Psoas muscle (tissue), 8 donors: ENCODE measurements around the gene STK32A. TPM values are rescaled to one million over a fixed set of nuclear protein-coding genes. Genes with fewer than 3 reads are reported as not detected.
A peak's percentile ranks its signal among the peaks of the same experiment; 100 is the strongest.

ENCODE experiments used
- ATAC-seq, 4 donors: fragments of 200-7000 bp; cut with Tn5 transposase; one replicate each; pipeline ENCODE4 v1.9.1; 2020; ENCODE audit warnings: moderate library complexity in 3 of 4, mild to moderate bottlenecking in 2 of 4
- DNase-seq, 2 donors: peaks; one replicate each; pipeline ENCODE4 v3.0.0-alpha.2; 2020
- H3K27ac ChIP-seq: fragments of 200-600 bp; one replicate; pipeline ENCODE4 v1.8.0; 2022
- H3K27me3 ChIP-seq, 3 donors: fragments of 200-600 bp in 1 of 3; one replicate each; pipeline versions ENCODE4 v1.6.1 to v1.8.0; 2013 to 2022; ENCODE audit warnings: low read length in 2 of 3, mild to moderate bottlenecking in 2 of 3, moderate library complexity in 1 of 3; ENCODE audit not compliant: insufficient read depth in 3 of 3
- H3K36me3 ChIP-seq, 2 donors: fragments of 200-600 bp in 1 of 2; one replicate each; pipeline versions ENCODE4 v1.6.1 to v1.8.0; 2013 to 2022; ENCODE audit warnings: low read depth in 1 of 2, mild to moderate bottlenecking in 1 of 2, moderate library complexity in 1 of 2; ENCODE audit not compliant: insufficient read depth in 1 of 2
- H3K4me1 ChIP-seq: fragments of 200-600 bp; one replicate; pipeline ENCODE4 v1.8.0; 2022
- H3K4me3 ChIP-seq: fragments of 200-600 bp; one replicate; pipeline ENCODE4 v1.8.0; 2022; ENCODE audit warnings: mild to moderate bottlenecking
- H3K9me3 ChIP-seq: fragments of 200-600 bp; one replicate; pipeline ENCODE4 v1.8.0; 2022
- WGBS, 3 donors: extraction: QIAGEN DNeasy Blood & Tissue Kit; methylation state at CpG; one replicate each; pipeline versions ENCODE4 v1.1.6 to v1.1.7; 2013; 5-methylcytosine and 5-hydroxymethylcytosine counted together
- intact Hi-C, 2 donors: fragments of 100-400 bp; cut with DNase I; formaldehyde crosslinking; loops; one replicate each; pipeline versions ENCODE4 v1.11.0 to v1.14.2; 2022
- polyA plus RNA-seq, 3 donors: library from polyadenylated mRNA; stranded (reverse); fragments of 200-250 nt; gene quantifications; one replicate each; pipeline ENCODE4 v1.2.3, GENCODE V29; 2013
- total RNA-seq, 4 donors: library from RNA; stranded (reverse); fragmentation: NEBNext Ultra II Directional in 2 of 4; extraction: Animal tissue kit (Norgen Biotek cat#: 25700) in 2 of 4; gene quantifications; one replicate each; pipeline versions ENCODE4 v1.2.1 to v1.2.4, GENCODE V29; 2021 to 2023
- TF ChIP-seq, protein P1 (sequence below): fragments of 200-600 bp; IDR thresholded peaks from one replicate; pipeline ENCODE4 v1.8.0; 2022; ENCODE audit warnings: antibody characterized with exemption
- donor health status: healthy with polysubstance abuse.
- donor health status: DM: no; HTN: no; CAD: no; lungs with moderate emphysema.
- donor health status: Bipolar disorder and iron deficiency.
- donor health status: healthy.
- donor health status: DM: yes; HTN: yes; CAD: no.
- donor health status: DM: no; HTN: no; CAD: no.
- donor health status: DM: no; HTN: no; CAD: no.
- donor health status: DM: yes; HTN: yes; CAD: no.

The STK32A gene
- total and polyA plus RNA-seq, 7 donors: 0.09 to 2.6 (median 0.30) TPM

GRCh38 chr5:147388184-147389108 is 153.6 kb downstream of the STK32A start:
- DNase-seq: no peak
- no peaks in the 10 kb centered on the region for H3K9me3 ChIP-seq
- intact Hi-C loops: no loop called here
- ATAC-seq: no peak
- no peaks in the 10 kb centered on the region for H3K4me1 ChIP-seq
- WGBS, 3 donors: 59 to 72% (median 67%) methylated on average over 7 of the region's 7 CpGs
- no peak overlapping the region for H3K4me3 ChIP-seq
- TF ChIP-seq, protein P1, sequence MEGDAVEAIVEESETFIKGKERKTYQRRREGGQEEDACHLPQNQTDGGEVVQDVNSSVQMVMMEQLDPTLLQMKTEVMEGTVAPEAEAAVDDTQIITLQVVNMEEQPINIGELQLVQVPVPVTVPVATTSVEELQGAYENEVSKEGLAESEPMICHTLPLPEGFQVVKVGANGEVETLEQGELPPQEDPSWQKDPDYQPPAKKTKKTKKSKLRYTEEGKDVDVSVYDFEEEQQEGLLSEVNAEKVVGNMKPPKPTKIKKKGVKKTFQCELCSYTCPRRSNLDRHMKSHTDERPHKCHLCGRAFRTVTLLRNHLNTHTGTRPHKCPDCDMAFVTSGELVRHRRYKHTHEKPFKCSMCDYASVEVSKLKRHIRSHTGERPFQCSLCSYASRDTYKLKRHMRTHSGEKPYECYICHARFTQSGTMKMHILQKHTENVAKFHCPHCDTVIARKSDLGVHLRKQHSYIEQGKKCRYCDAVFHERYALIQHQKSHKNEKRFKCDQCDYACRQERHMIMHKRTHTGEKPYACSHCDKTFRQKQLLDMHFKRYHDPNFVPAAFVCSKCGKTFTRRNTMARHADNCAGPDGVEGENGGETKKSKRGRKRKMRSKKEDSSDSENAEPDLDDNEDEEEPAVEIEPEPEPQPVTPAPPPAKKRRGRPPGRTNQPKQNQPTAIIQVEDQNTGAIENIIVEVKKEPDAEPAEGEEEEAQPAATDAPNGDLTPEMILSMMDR: no peak
- peaks cover 0 to 2% of the 10 kb centered on the region in 2 donors for H3K36me3 ChIP-seq
- H3K27ac ChIP-seq: no peak overlapping the region
- H3K27me3 ChIP-seq: no peaks in the 10 kb centered on the region

GRCh38 chr5:147390654-147391225 is 155.9 kb downstream of the STK32A start:
- TF ChIP-seq, protein P1: no peak
- Histone ChIP-seq H3K27ac (no peak overlapping the region), H3K27me3 (no peaks in the 10 kb centered on the region), H3K4me3 (no peak overlapping the region), H3K4me1 (no peaks in the 10 kb centered on the region), H3K9me3 (no peaks in the 10 kb centered on the region), H3K36me3 (peaks cover 0 to 19% of the 10 kb centered on the region in 2 donors)
- ATAC-seq (no peak), DNase-seq (no peak)
- intact Hi-C loops: no loop called here
- WGBS, 3 donors: 88 to 94% (median 92%) methylated on average over 3 of the region's 3 CpGs

GRCh38 chr5:147391781-147392180 is 157.0 kb downstream of the STK32A start:
- Histone ChIP-seq H3K27me3 (no peaks in the 10 kb centered on the region), H3K4me3 (no peak overlapping the region), H3K9me3 (no peaks in the 10 kb centered on the region), H3K27ac (no peak overlapping the region), H3K36me3 (peaks cover 0 to 25% of the 10 kb centered on the region in 2 donors), H3K4me1 (no peaks in the 10 kb centered on the region)
- ATAC-seq (peak; percentile 71 to 85 (median 84)), DNase-seq (peak; percentile 71 to 76)
- TF ChIP-seq, protein P1: peak; percentile 44
- intact Hi-C loops: no loop called here
- 47 to 75% (median 47%) methylated on average over 5 of the region's 5 CpGs for WGBS, 3 donors

DNA sequence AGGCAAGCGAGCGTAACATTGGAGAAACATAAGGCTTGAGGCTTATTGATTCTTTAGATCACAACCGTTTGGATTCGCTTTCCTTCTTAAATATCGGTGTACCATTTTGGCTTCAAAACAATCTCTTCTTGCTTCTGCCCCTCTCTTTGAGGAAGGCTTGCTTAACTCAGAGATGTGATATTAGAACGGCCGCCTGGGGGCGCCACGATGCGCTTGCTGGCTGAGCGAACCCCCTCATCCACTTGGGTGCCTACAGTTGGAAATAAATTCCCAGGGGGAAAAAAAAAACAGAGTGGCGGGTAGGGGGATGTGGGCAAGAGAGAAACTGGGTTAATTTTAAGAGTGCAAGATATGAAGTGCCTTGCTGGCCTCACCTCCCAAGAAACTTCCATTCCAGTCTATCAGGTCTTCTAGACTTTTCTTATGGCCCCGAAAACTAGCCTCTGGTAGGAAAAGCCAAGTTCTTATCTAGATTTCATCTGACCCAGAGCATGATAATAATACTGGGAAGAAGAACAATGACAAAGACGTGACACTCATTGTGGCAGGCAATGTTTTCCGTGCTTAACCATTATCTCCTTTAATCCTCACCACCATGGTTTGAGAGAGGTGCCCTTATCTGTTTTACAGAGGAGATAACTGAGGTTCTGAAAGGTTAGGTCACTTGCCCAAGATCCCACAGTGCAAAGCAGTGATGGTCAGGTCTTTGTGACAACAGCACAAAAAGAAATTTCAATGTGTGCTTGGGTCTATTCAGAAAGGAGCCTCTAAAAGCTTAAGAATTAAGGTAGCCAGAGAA is 159.2 kb downstream of the STK32A start:
- no peaks in the 10 kb centered on the region for H3K4me1 ChIP-seq
- H3K27me3 ChIP-seq: no peaks in the 10 kb centered on the region
- H3K9me3 ChIP-seq: no peaks in the 10 kb centered on the region
- DNase-seq (no peak), ATAC-seq (no peak)
- 78 to 81% (median 79%) methylated on average over 15 of the region's 15 CpGs for WGBS, 3 donors
- intact Hi-C loops: no loop called here
- H3K36me3 ChIP-seq: peaks cover 0 to 47% of the 10 kb centered on the region in 2 donors
- no peak overlapping the region for H3K27ac ChIP-seq
- TF ChIP-seq, protein P1: no peak
- H3K4me3 ChIP-seq: no peak overlapping the region
